HepG2 (cell line): Measurements from ENCODE around the gene DENND2D. TPM values are rescaled to one million over a fixed set of nuclear protein-coding genes. Genes with fewer than 3 reads are reported as not detected.

Source experiments
- ARNTL ChIP-seq: sonication (generic); formaldehyde crosslinking; IDR thresholded peaks from 2 replicates; pipeline ENCODE4 v1.4.0; 2020; ENCODE audit warnings: mild to moderate bottlenecking, missing genetic modification reagents
- E2F1 ChIP-seq: sonication (generic); formaldehyde crosslinking; IDR thresholded peaks from 2 replicates; pipeline ENCODE4 v1.5.0; 2020; ENCODE audit warnings: missing genetic modification reagents
- ETV5 ChIP-seq: IDR thresholded peaks from 2 replicates; pipeline ENCODE4 v1.6.1; 2018; ENCODE audit warnings: missing biosample characterization, missing genetic modification reagents, inconsistent platforms, borderline replicate concordance
- HDAC2 ChIP-seq: sonication (generic); formaldehyde crosslinking; IDR thresholded peaks from 2 replicates; pipeline ENCODE4 v1.4.0; 2020; ENCODE audit warnings: missing genetic modification reagents
- KAT8 ChIP-seq: IDR thresholded peaks from 2 replicates; pipeline ENCODE4 v1.6.1; 2016; ENCODE audit warnings: missing genetic modification reagents, missing compliant biosample characterization
- KLF16 ChIP-seq, 2 experiments: sonication (generic) in 1 of 2; formaldehyde crosslinking in 1 of 2; IDR thresholded peaks; 2 replicates each; pipeline versions ENCODE4 v1.6.1 to v1.8.0; 2016 to 2023; ENCODE audit warnings: missing genetic modification reagents in 2 of 2, missing compliant biosample characterization in 1 of 2
- LCORL ChIP-seq, 2 experiments: fragments of 450-650 bp in 1 of 2; sonication (generic) in 1 of 2; formaldehyde crosslinking in 1 of 2; IDR thresholded peaks; 2 replicates each; pipeline versions ENCODE4 v1.5.0 to v1.6.1; 2017 to 2020; ENCODE audit warnings: antibody characterized with exemption in 1 of 2, missing genetic modification reagents in 1 of 2
- NFE2L2 ChIP-seq: fragments of 150-350 bp; IDR thresholded peaks from 2 replicates; pipeline ENCODE4 v1.6.1; 2014; ENCODE audit warnings: low read length
- PATZ1 ChIP-seq: sonication (generic); formaldehyde crosslinking; IDR thresholded peaks from 2 replicates; pipeline ENCODE4 v1.4.0; 2020; ENCODE audit warnings: missing genetic modification reagents
- RXRA ChIP-seq: sonication (generic); formaldehyde crosslinking; IDR thresholded peaks from 2 replicates; pipeline ENCODE4 v1.5.1; 2020; ENCODE audit warnings: missing genetic modification reagents
- SP2 ChIP-seq: sonication (generic); formaldehyde crosslinking; IDR thresholded peaks from 2 replicates; pipeline ENCODE4 v1.5.1; 2020; ENCODE audit warnings: mild to moderate bottlenecking, missing genetic modification reagents
- ZFP91 ChIP-seq: sonication (generic); formaldehyde crosslinking; IDR thresholded peaks from 2 replicates; pipeline ENCODE4 v1.9.0; 2022; ENCODE audit warnings: missing genetic modification reagents, mild to moderate bottlenecking, borderline replicate concordance
- ZNF317 ChIP-seq: sonication (generic); formaldehyde crosslinking; IDR thresholded peaks from 2 replicates; pipeline ENCODE4 v1.5.0; 2020; ENCODE audit warnings: mild to moderate bottlenecking, missing genetic modification reagents
- ZSCAN21 ChIP-seq: sonication (generic); formaldehyde crosslinking; IDR thresholded peaks from 2 replicates; pipeline ENCODE4 v1.8.0; 2022; ENCODE audit warnings: mild to moderate bottlenecking, missing genetic modification reagents, moderate library complexity, borderline replicate concordance
- polyA plus RNA-seq, 8 experiments: library from polyadenylated mRNA; depleted of rRNA in 3 of 8; stranded (reverse) in 7 of 8; unstranded in 1 of 8; fragments of >200 nt; fragmentation: Illumina TruSeq in 4 of 8; extraction: Trizol in 4 of 8; gene quantifications; 2 replicates each; pipeline versions ENCODE4 v1.2.1 to v1.2.3, GENCODE V29; 2011 to 2016; ENCODE audit warnings: low read depth in 4 of 8, missing spikeins in 1 of 8, mixed read lengths in 1 of 8; ENCODE audit not compliant: insufficient read depth in 1 of 8
- total RNA-seq, 5 experiments: library from RNA; depleted of rRNA; stranded (reverse); fragments of >200 nt; fragmentation: Illumina TruSeq; extraction: Trizol; gene quantifications; 2 replicates each; pipeline ENCODE4 v1.2.3, GENCODE V29; 2016; ENCODE audit warnings: low read depth in 1 of 5
- TF ChIP-seq, protein P1 (sequence below): sonication (generic); formaldehyde crosslinking; IDR thresholded peaks from 2 replicates; pipeline ENCODE4 v1.8.0; 2022; ENCODE audit warnings: missing genetic modification reagents, mild to moderate bottlenecking, inconsistent platforms, borderline replicate concordance
- TF ChIP-seq, protein P2 (sequence below): sonication (generic); formaldehyde crosslinking; IDR thresholded peaks from 2 replicates; pipeline ENCODE4 v1.4.0; 2020; ENCODE audit warnings: missing genetic modification reagents
- TF ChIP-seq, protein P3 (sequence below): IDR thresholded peaks from 2 replicates; pipeline ENCODE4 v1.6.1; 2018; ENCODE audit warnings: missing genetic modification reagents, mild to moderate bottlenecking, missing compliant biosample characterization

Gene DENND2D
- total and polyA plus RNA-seq, 2 of the 13 experiments (the other 11 are each of a cell fraction or from before 2014, with no cell fraction given), result 0.04 TPM; not detected in 1

- peak; percentile 56; the same call in 1 of the 2 replicates for TF ChIP-seq HDAC2 (CRISPR knock-in tag)
- TF ChIP-seq ZSCAN21, result 0 out of 2 replicates have a peak, but pooled peaks have one; percentile 24
- TF ChIP-seq ARNTL (CRISPR knock-in tag), result peak; percentile 37; the same call in 1 of the 2 replicates
- TF ChIP-seq KLF16 (CRISPR knock-in tag; IDR thresholded peaks at IDR 0.05), result 0 out of 4 replicates have a peak, but pooled peaks of 1 of the 2 experiments have one; percentile 52
- TF ChIP-seq, protein P1, sequence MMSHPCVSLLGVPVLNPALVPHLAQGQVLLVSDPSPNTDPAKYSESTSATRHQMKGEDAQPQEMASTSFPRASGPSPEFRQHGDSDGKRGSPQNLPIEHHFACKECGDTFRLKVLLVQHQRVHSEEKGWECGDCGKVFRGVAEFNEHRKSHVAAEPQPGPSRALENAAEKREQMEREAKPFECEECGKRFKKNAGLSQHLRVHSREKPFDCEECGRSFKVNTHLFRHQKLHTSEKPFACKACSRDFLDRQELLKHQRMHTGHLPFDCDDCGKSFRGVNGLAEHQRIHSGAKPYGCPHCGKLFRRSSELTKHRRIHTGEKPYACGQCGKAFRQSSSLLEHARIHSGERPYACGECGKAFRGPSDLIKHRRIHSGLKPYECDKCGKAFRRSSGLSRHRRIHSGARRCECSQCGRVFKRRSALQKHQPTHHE (CRISPR knock-in tag), result 0 out of 2 replicates have a peak, but pooled peaks have one; percentile 31
- TF ChIP-seq PATZ1, result peak; percentile 17; the same call in 1 of the 2 replicates
- TF ChIP-seq KAT8, result 0 out of 2 replicates have a peak, but pooled peaks have one; percentile 22
- TF ChIP-seq RXRA, result peak; percentile 62; the same call in 1 of the 2 replicates
- no peak for TF ChIP-seq ETV5 (CRISPR knock-in tag)
- TF ChIP-seq ZFP91 (CRISPR knock-in tag), result 0 out of 2 replicates have a peak, but pooled peaks have one; percentile 14
- peak; percentile 29; the same call in 1 of the 2 replicates for TF ChIP-seq NFE2L2
- TF ChIP-seq ZNF317, result peak; percentile 73; the same call in 1 of the 2 replicates
- TF ChIP-seq LCORL (IDR thresholded peaks at IDR 0.05), result 0 out of 2 replicates have a peak, but pooled peaks have one; percentile 19
- peak; percentile 98 for TF ChIP-seq LCORL (CRISPR knock-in tag; IDR thresholded peaks at IDR 0.05)
- TF ChIP-seq, protein P2, sequence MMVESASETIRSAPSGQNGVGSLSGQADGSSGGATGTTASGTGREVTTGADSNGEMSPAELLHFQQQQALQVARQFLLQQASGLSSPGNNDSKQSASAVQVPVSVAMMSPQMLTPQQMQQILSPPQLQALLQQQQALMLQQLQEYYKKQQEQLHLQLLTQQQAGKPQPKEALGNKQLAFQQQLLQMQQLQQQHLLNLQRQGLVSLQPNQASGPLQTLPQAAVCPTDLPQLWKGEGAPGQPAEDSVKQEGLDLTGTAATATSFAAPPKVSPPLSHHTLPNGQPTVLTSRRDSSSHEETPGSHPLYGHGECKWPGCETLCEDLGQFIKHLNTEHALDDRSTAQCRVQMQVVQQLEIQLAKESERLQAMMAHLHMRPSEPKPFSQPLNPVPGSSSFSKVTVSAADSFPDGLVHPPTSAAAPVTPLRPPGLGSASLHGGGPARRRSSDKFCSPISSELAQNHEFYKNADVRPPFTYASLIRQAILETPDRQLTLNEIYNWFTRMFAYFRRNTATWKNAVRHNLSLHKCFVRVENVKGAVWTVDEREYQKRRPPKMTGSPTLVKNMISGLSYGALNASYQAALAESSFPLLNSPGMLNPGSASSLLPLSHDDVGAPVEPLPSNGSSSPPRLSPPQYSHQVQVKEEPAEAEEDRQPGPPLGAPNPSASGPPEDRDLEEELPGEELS (CRISPR knock-in tag), result 0 out of 2 replicates have a peak, but pooled peaks have one; percentile 29
- no peak for TF ChIP-seq SP2 (CRISPR knock-in tag)
- no peak for TF ChIP-seq E2F1
- TF ChIP-seq, protein P3, sequence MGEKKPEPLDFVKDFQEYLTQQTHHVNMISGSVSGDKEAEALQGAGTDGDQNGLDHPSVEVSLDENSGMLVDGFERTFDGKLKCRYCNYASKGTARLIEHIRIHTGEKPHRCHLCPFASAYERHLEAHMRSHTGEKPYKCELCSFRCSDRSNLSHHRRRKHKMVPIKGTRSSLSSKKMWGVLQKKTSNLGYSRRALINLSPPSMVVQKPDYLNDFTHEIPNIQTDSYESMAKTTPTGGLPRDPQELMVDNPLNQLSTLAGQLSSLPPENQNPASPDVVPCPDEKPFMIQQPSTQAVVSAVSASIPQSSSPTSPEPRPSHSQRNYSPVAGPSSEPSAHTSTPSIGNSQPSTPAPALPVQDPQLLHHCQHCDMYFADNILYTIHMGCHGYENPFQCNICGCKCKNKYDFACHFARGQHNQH, result 0 out of 2 replicates have a peak, but pooled peaks have one; percentile 26
Measured at GRCh38 chr1:111227851-111228747, 27.7 kb upstream of the DENND2D start (continued).
